HAP-1 (cell line): ENCODE results near the gene RNF157.

Experiments used
- DNase-seq, 2 experiments: peaks; one replicate each; pipeline ENCODE4 v3.0.0-alpha.2; 2016 to 2020; ENCODE audit warnings: low spot score in 2 of 2
- H3K27me3 ChIP-seq: fragments of 250-450 bp; sonication (Bioruptor Pico); 2 replicates; pipeline ENCODE4 v1.5.1; 2020; ENCODE audit warnings: low read depth, mild to moderate bottlenecking, moderate library complexity
- H3K36me3 ChIP-seq: fragments of 250-450 bp; sonication (Bioruptor Pico); replicated peaks from 2 replicates; pipeline ENCODE4 v1.5.1; 2020; ENCODE audit warnings: mild to moderate bottlenecking
- H3K4me1 ChIP-seq: fragments of 250-450 bp; sonication (Bioruptor Pico); 2 replicates; pipeline ENCODE4 v1.5.1; 2020; ENCODE audit warnings: mild to moderate bottlenecking
- H3K4me3 ChIP-seq: fragments of 250-450 bp; sonication (Bioruptor Pico); 2 replicates; pipeline ENCODE4 v1.5.1; 2020; ENCODE audit warnings: mild to moderate bottlenecking, moderate library complexity
- H3K9me3 ChIP-seq: fragments of 250-450 bp; sonication (Bioruptor Pico); 2 replicates; pipeline ENCODE4 v1.5.1; 2020; ENCODE audit warnings: mild to moderate bottlenecking, moderate library complexity
- in situ Hi-C: fragments of 300-500 bp; cut with MboI; formaldehyde crosslinking; loops from 3 replicates; pipeline ENCODE4 v1.14.3; 2020; ENCODE audit warnings: low sequenced_read_pairs, inconsistent platforms, mixed read lengths

RNF157 gene

GRCh38 chr17:76166168-76166567, 74.1 kb downstream of the RNF157 start:
- H3K4me1 ChIP-seq = no peaks in the 10 kb centered on the region
- in situ Hi-C loops = no loop called here
- no peaks in the 10 kb centered on the region for H3K9me3 ChIP-seq
- no peak overlapping the region for H3K4me3 ChIP-seq
- no peaks in the 10 kb centered on the region for H3K27me3 ChIP-seq
- H3K36me3 ChIP-seq = peaks cover 3% of the 10 kb centered on the region; the same call in 1 of the 2 replicates
- DNase-seq = no peak

- no peak overlapping the region for H3K4me3 ChIP-seq
- H3K27me3 ChIP-seq = no peaks in the 10 kb centered on the region
- in situ Hi-C loops = no loop called here
- DNase-seq = no peak
- no peaks in the 10 kb centered on the region for H3K4me1 ChIP-seq
- peaks cover 6% of the 10 kb centered on the region; the same call in 1 of the 2 replicates for H3K36me3 ChIP-seq
- no peaks in the 10 kb centered on the region for H3K9me3 ChIP-seq
Measured at GRCh38 chr17:76164331-76164730, 76.0 kb downstream of the RNF157 start.

- no peaks in the 10 kb centered on the region for H3K9me3 ChIP-seq
Measured at GRCh38 chr17:76163919-76164318, 76.4 kb downstream of the RNF157 start.

GRCh38 chr17:76161619-76162266, 78.5 kb downstream of the RNF157 start:
- in situ Hi-C loops = no loop called here
- peaks cover 16% of the 10 kb centered on the region for H3K36me3 ChIP-seq
- no peak for DNase-seq
- H3K4me1 ChIP-seq = no peaks in the 10 kb centered on the region
- no peak overlapping the region for H3K4me3 ChIP-seq
- no peaks in the 10 kb centered on the region for H3K27me3 ChIP-seq
- no peaks in the 10 kb centered on the region for H3K9me3 ChIP-seq

More at GRCh38 chr17:76163919-76164318, 76.4 kb downstream of the RNF157 start:
- Histone ChIP-seq H3K4me3 (no peak overlapping the region), H3K36me3 (peaks cover 6% of the 10 kb centered on the region), H3K27me3 (no peaks in the 10 kb centered on the region), H3K4me1 (no peaks in the 10 kb centered on the region)
- in situ Hi-C loops = no loop called here
- no peak for DNase-seq

- Histone ChIP-seq H3K27me3 (no peaks in the 10 kb centered on the region), H3K4me3 (no peak overlapping the region), H3K4me1 (no peaks in the 10 kb centered on the region), H3K36me3 (peaks cover 16% of the 10 kb centered on the region), H3K9me3 (no peaks in the 10 kb centered on the region)
- in situ Hi-C loops = no loop called here
- DNase-seq = no peak
Measured at GRCh38 chr17:76160896-76161528, 79.3 kb downstream of the RNF157 start.

- Histone ChIP-seq H3K27me3 (no peaks in the 10 kb centered on the region), H3K9me3 (no peaks in the 10 kb centered on the region), H3K4me3 (no peak overlapping the region), H3K4me1 (no peaks in the 10 kb centered on the region), H3K36me3 (peaks cover 16% of the 10 kb centered on the region)
- in situ Hi-C loops = no loop called here
- no peak for DNase-seq
Measured at GRCh38 chr17:76159157-76159556, 81.1 kb downstream of the RNF157 start.

GRCh38 chr17:76157759-76158158, 82.5 kb downstream of the RNF157 start:
- Histone ChIP-seq H3K4me1 (no peaks in the 10 kb centered on the region), H3K9me3 (no peaks in the 10 kb centered on the region), H3K4me3 (no peak overlapping the region), H3K27me3 (no peaks in the 10 kb centered on the region), H3K36me3 (peaks cover 16% of the 10 kb centered on the region)
- DNase-seq = no peak
- in situ Hi-C loops = no loop called here

- no peak for DNase-seq
- in situ Hi-C loops = no loop called here
- no peaks in the 10 kb centered on the region for H3K9me3 ChIP-seq
- no peaks in the 10 kb centered on the region for H3K4me1 ChIP-seq
- no peak overlapping the region for H3K4me3 ChIP-seq
- H3K36me3 ChIP-seq = peaks cover 18% of the 10 kb centered on the region
- no peaks in the 10 kb centered on the region for H3K27me3 ChIP-seq
Measured at GRCh38 chr17:76156662-76156991, 83.7 kb downstream of the RNF157 start.

GRCh38 chr17:76155988-76156661, 84.2 kb downstream of the RNF157 start:
- DNase-seq = no peak
- in situ Hi-C loops = no loop called here

GRCh38 chr17:76154936-76155845, 85.1 kb downstream of the RNF157 start:
- no peak for DNase-seq
- no peaks in the 10 kb centered on the region for H3K27me3 ChIP-seq
- H3K9me3 ChIP-seq = no peaks in the 10 kb centered on the region
- H3K4me3 ChIP-seq = no peak overlapping the region
- in situ Hi-C loops = no loop called here
- H3K36me3 ChIP-seq = peaks cover 18% of the 10 kb centered on the region
- H3K4me1 ChIP-seq = no peaks in the 10 kb centered on the region

More at GRCh38 chr17:76155988-76156661, 84.2 kb downstream of the RNF157 start:
- no peaks in the 10 kb centered on the region for H3K27me3 ChIP-seq
- H3K36me3 ChIP-seq = peaks cover 19% of the 10 kb centered on the region
- H3K4me3 ChIP-seq = no peak overlapping the region
- no peaks in the 10 kb centered on the region for H3K4me1 ChIP-seq
- H3K9me3 ChIP-seq = no peaks in the 10 kb centered on the region

GRCh38 chr17:76154292-76154691, 86.0 kb downstream of the RNF157 start:
- peaks cover 16% of the 10 kb centered on the region for H3K36me3 ChIP-seq
- no peaks in the 10 kb centered on the region for H3K27me3 ChIP-seq
- H3K4me1 ChIP-seq = no peaks in the 10 kb centered on the region
- in situ Hi-C loops = no loop called here
- no peak overlapping the region for H3K4me3 ChIP-seq
- H3K9me3 ChIP-seq = no peaks in the 10 kb centered on the region
- DNase-seq = no peak

- H3K4me1 ChIP-seq = no peaks in the 10 kb centered on the region
- H3K27me3 ChIP-seq = no peaks in the 10 kb centered on the region
- H3K4me3 ChIP-seq = no peak overlapping the region
- no peaks in the 10 kb centered on the region for H3K9me3 ChIP-seq
- peaks cover 14% of the 10 kb centered on the region for H3K36me3 ChIP-seq
- no peak for DNase-seq
- in situ Hi-C loops = no loop called here
Measured at GRCh38 chr17:76153640-76154039, 86.7 kb downstream of the RNF157 start.

GRCh38 chr17:76153202-76153601, 87.1 kb downstream of the RNF157 start:
- in situ Hi-C loops = no loop called here
- no peaks in the 10 kb centered on the region for H3K4me1 ChIP-seq
- H3K9me3 ChIP-seq = no peaks in the 10 kb centered on the region
- no peak for DNase-seq
- no peaks in the 10 kb centered on the region for H3K27me3 ChIP-seq
- H3K4me3 ChIP-seq = no peak overlapping the region
- H3K36me3 ChIP-seq = peaks cover 10% of the 10 kb centered on the region
